SK-N-SH treated with all-trans-retinoic acid at 6 μM for 48 hours (cell line): ENCODE results near the gene COQ5.

Source experiments
- GLIS3 ChIP-seq: fragments of 250-450 bp; sonication (Bioruptor Pico); IDR thresholded peaks from 2 replicates; pipeline ENCODE4 v1.5.0; 2020; ENCODE audit warnings: mild to moderate bottlenecking, moderate library complexity
- ISL1 ChIP-seq: fragments of 250-450 bp; sonication (Bioruptor Pico); IDR thresholded peaks from 2 replicates; pipeline ENCODE4 v2.1.2; 2022; ENCODE audit warnings: mild to moderate bottlenecking, moderate library complexity
- PPARA ChIP-seq: fragments of 250-450 bp; sonication (Bioruptor Pico); IDR thresholded peaks from 2 replicates; pipeline ENCODE4 v1.5.0; 2020; ENCODE audit warnings: mild to moderate bottlenecking, borderline replicate concordance
- RARB ChIP-seq: fragments of 250-450 bp; sonication (Bioruptor Pico); IDR thresholded peaks from 2 replicates; pipeline ENCODE4 v1.8.0; 2021; ENCODE audit warnings: mild to moderate bottlenecking, moderate library complexity
- SNAI2 ChIP-seq: fragments of 250-450 bp; sonication (Bioruptor Pico); IDR thresholded peaks from 2 replicates; pipeline ENCODE4 v1.5.0; 2020; ENCODE audit warnings: mild to moderate bottlenecking, moderate library complexity
- ZFP30 ChIP-seq: fragments of 450-650 bp; formaldehyde crosslinking; IDR thresholded peaks from 2 replicates; pipeline ENCODE4 v1.5.0; 2022; ENCODE audit warnings: mild to moderate bottlenecking, moderate library complexity
- TF ChIP-seq, protein P1 (sequence below): fragments of 250-450 bp; sonication (Bioruptor Pico); IDR thresholded peaks from 2 replicates; pipeline ENCODE4 v1.8.0; 2020; ENCODE audit warnings: mild to moderate bottlenecking, moderate library complexity, borderline replicate concordance
- TF ChIP-seq, protein P2 (sequence below): fragments of 250-450 bp; sonication (Bioruptor Pico); IDR thresholded peaks from 2 replicates; pipeline ENCODE4 v1.5.1; 2021; ENCODE audit warnings: mild to moderate bottlenecking, moderate library complexity
- TF ChIP-seq, protein P3 (sequence below): fragments of 250-450 bp; sonication (Bioruptor Pico); IDR thresholded peaks from 2 replicates; pipeline ENCODE4 v1.8.0; 2021; ENCODE audit warnings: low read depth, mild to moderate bottlenecking, moderate library complexity, borderline replicate concordance

DNA sequence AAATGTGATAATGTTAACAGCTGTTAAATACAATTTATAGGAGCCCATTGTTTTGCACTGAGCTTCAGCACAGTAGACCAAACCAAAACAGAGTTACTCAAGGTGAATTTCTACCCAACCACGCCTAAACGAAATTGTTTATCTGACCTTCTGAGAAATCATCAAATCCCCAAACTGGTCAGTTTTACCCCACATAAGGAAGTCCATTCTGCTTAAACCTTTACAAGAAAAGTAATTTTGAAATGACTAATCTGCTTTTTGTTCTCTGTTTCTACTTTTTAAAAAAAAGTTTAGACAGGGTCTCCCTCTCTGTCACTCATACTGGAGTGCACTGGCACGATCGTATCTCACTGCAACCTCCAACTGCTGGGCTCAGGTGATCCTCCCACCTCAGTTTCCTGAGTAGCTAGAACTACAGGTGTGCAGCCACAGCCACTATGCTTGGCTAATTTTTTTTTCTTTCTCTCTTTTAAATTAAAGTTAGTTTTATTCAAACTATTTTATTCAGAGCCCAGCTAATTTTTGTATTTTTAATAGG lies 3.8 kb upstream of the COQ5 start:
- TF ChIP-seq GLIS3 (no peak), ZFP30 (CRISPR knock-in tag) (no peak), ISL1 (CRISPR knock-in tag) (no peak), PPARA (no peak), SNAI2 (CRISPR knock-in tag) (no peak), RARB (CRISPR knock-in tag) (no peak)
- TF ChIP-seq, protein P1, sequence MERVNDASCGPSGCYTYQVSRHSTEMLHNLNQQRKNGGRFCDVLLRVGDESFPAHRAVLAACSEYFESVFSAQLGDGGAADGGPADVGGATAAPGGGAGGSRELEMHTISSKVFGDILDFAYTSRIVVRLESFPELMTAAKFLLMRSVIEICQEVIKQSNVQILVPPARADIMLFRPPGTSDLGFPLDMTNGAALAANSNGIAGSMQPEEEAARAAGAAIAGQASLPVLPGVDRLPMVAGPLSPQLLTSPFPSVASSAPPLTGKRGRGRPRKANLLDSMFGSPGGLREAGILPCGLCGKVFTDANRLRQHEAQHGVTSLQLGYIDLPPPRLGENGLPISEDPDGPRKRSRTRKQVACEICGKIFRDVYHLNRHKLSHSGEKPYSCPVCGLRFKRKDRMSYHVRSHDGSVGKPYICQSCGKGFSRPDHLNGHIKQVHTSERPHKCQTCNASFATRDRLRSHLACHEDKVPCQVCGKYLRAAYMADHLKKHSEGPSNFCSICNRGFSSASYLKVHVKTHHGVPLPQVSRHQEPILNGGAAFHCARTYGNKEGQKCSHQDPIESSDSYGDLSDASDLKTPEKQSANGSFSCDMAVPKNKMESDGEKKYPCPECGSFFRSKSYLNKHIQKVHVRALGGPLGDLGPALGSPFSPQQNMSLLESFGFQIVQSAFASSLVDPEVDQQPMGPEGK (CRISPR knock-in tag) = no peak
- TF ChIP-seq, protein P2, sequence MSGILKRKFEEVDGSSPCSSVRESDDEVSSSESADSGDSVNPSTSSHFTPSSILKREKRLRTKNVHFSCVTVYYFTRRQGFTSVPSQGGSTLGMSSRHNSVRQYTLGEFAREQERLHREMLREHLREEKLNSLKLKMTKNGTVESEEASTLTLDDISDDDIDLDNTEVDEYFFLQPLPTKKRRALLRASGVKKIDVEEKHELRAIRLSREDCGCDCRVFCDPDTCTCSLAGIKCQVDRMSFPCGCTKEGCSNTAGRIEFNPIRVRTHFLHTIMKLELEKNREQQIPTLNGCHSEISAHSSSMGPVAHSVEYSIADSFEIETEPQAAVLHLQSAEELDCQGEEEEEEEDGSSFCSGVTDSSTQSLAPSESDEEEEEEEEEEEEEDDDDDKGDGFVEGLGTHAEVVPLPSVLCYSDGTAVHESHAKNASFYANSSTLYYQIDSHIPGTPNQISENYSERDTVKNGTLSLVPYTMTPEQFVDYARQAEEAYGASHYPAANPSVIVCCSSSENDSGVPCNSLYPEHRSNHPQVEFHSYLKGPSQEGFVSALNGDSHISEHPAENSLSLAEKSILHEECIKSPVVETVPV = no peak
- TF ChIP-seq, protein P3, sequence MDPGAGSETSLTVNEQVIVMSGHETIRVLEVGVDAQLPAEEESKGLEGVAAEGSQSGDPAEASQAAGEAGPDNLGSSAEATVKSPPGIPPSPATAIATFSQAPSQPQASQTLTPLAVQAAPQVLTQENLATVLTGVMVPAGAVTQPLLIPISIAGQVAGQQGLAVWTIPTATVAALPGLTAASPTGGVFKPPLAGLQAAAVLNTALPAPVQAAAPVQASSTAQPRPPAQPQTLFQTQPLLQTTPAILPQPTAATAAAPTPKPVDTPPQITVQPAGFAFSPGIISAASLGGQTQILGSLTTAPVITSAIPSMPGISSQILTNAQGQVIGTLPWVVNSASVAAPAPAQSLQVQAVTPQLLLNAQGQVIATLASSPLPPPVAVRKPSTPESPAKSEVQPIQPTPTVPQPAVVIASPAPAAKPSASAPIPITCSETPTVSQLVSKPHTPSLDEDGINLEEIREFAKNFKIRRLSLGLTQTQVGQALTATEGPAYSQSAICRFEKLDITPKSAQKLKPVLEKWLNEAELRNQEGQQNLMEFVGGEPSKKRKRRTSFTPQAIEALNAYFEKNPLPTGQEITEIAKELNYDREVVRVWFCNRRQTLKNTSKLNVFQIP (CRISPR knock-in tag) = no peak
